A549 (cell line): Measurements from ENCODE around the gene NSUN7.

ENCODE experiments used
- JUN ChIP-seq, 2 experiments: fragments of >200 bp; sonication (Bioruptor Twin); formaldehyde crosslinking; IDR thresholded peaks; 2 replicates in 1 of 2; 3 replicates in 1 of 2; pipeline ENCODE4 v1.6.1; 2016 to 2017
- NPAS2 ChIP-seq: fragments of 250-450 bp; sonication (Bioruptor Pico); IDR thresholded peaks from 2 replicates; pipeline ENCODE4 v1.8.0; 2022; ENCODE audit warnings: mild to moderate bottlenecking, moderate library complexity, borderline replicate concordance
- POLR2A ChIP-seq: IDR thresholded peaks from 2 replicates; pipeline ENCODE4 v1.6.1; 2012; ENCODE audit warnings: mild to moderate bottlenecking, low read length
- RAD21 ChIP-seq, 2 experiments: fragments of >200 bp in 1 of 2; sonication (Bioruptor Twin) in 1 of 2; formaldehyde crosslinking in 1 of 2; IDR thresholded peaks in 1 of 2; conservative IDR thresholded peaks in 1 of 2; 2 replicates in 1 of 2; 3 replicates in 1 of 2; pipeline ENCODE4 v1.6.1; 2012 to 2018; ENCODE audit warnings: inconsistent platforms in 1 of 2
- TF ChIP-seq, protein P1 (sequence below): fragments of >200 bp; sonication (Bioruptor Twin); formaldehyde crosslinking; IDR thresholded peaks from 3 replicates; pipeline ENCODE4 v1.5.1; 2016
- TF ChIP-seq, protein P2 (sequence below): fragments of 250-450 bp; sonication (Bioruptor Pico); IDR thresholded peaks from 2 replicates; pipeline ENCODE4 v1.5.0; 2020; ENCODE audit warnings: low read depth, mild to moderate bottlenecking, moderate library complexity
- TF ChIP-seq, protein P3 (sequence below): IDR thresholded peaks from 2 replicates; pipeline ENCODE4 v1.6.1; 2012

DNA sequence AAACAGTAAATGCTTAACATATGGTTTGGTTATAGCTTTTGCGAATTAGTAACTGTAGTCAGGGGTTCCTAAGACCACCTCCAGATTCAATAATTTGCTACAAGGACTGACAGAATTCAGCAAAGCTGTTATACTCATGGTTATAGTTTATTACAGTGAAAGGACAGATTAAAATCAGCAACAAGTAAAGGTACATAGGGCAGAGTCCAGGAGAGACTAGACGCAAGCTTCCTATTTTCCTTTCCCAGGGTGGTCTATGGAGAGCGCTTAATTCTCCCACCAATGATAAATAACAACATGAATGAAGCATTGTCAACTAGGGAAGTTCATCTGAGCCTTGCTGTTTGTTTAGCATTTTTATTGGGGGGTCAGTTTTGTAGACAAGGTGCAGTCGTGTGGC, 5.9 kb downstream of the NSUN7 start:
- TF ChIP-seq NPAS2 (CRISPR knock-in tag) (no peak), RAD21 (conservative IDR thresholded peaks at IDR 0.05 in 1 of 2, IDR thresholded peaks at IDR 0.05 in 1 of 2) (no peak), POLR2A (no peak), JUN (IDR thresholded peaks at IDR 0.05) (no peak)
- TF ChIP-seq, protein P1, sequence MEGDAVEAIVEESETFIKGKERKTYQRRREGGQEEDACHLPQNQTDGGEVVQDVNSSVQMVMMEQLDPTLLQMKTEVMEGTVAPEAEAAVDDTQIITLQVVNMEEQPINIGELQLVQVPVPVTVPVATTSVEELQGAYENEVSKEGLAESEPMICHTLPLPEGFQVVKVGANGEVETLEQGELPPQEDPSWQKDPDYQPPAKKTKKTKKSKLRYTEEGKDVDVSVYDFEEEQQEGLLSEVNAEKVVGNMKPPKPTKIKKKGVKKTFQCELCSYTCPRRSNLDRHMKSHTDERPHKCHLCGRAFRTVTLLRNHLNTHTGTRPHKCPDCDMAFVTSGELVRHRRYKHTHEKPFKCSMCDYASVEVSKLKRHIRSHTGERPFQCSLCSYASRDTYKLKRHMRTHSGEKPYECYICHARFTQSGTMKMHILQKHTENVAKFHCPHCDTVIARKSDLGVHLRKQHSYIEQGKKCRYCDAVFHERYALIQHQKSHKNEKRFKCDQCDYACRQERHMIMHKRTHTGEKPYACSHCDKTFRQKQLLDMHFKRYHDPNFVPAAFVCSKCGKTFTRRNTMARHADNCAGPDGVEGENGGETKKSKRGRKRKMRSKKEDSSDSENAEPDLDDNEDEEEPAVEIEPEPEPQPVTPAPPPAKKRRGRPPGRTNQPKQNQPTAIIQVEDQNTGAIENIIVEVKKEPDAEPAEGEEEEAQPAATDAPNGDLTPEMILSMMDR: no peak
- TF ChIP-seq, protein P2, sequence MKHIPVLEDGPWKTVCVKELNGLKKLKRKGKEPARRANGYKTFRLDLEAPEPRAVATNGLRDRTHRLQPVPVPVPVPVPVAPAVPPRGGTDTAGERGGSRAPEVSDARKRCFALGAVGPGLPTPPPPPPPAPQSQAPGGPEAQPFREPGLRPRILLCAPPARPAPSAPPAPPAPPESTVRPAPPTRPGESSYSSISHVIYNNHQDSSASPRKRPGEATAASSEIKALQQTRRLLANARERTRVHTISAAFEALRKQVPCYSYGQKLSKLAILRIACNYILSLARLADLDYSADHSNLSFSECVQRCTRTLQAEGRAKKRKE (CRISPR knock-in tag): no peak
- TF ChIP-seq, protein P3, sequence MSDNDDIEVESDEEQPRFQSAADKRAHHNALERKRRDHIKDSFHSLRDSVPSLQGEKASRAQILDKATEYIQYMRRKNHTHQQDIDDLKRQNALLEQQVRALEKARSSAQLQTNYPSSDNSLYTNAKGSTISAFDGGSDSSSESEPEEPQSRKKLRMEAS: no peak
